Measurements from ENCODE around the gene GTSE1. TPM values are rescaled to one million over a fixed set of nuclear protein-coding genes. Genes with fewer than 3 reads are reported as not detected.

Gene GTSE1
- polyA plus RNA-seq, 1 donor (not counting 4 experiments of a cell fraction or from before 2014, with no cell fraction given): 4.7 TPM

GRCh38 chr22:46368422-46368821 lies 71.8 kb downstream of the GTSE1 start:
- H3K9me1 ChIP-seq (ENCODE audit: control insufficient read depth, extremely low read depth, insufficient read depth, low read length): no peaks in the 10 kb centered on the region
- no peaks in the 10 kb centered on the region for H3K27me3 ChIP-seq (ENCODE audit: control insufficient read depth, extremely low read depth, insufficient read depth, low read length)
- peaks cover 7% of the 10 kb centered on the region for H4K20me1 ChIP-seq (ENCODE audit: control insufficient read depth, extremely low read depth, insufficient read depth, low read length)
- peaks cover 3% of the 10 kb centered on the region for H3K4me1 ChIP-seq (ENCODE audit: control insufficient read depth, extremely low read depth, insufficient read depth, low read length)
- no peak for FAIRE-seq
- no peak overlapping the region for H3K4me2 ChIP-seq (ENCODE audit: control insufficient read depth, extremely low read depth, insufficient read depth, low read depth, low read length)
- no peaks in the 10 kb centered on the region for H3K9me3 ChIP-seq (ENCODE audit: control insufficient read depth, low read depth, low read length)
- no peak for DNase-seq (ENCODE audit: low read depth, low spot score)
- no peak overlapping the region for H3K4me3 ChIP-seq (ENCODE audit: control insufficient read depth in 2 of 3, extremely low read depth in 1 of 3, insufficient read depth in 2 of 3, low read depth in 1 of 3, low read length in 3 of 3)
- peaks cover 13 to 25% of the 10 kb centered on the region in 2 experiments for H3K36me3 ChIP-seq (ENCODE audit: control insufficient read depth in 2 of 2, extremely low read depth in 1 of 2, insufficient read depth in 2 of 2, low read length in 2 of 2)
- no peak overlapping the region for H3K27ac ChIP-seq (ENCODE audit: control insufficient read depth, insufficient read depth, low read length)
- no peak overlapping the region for H3K9ac ChIP-seq (ENCODE audit: control insufficient read depth, extremely low read depth, insufficient read depth, low read length)
- no peak for TF ChIP-seq CTCF (optimal IDR thresholded peaks at IDR 0.05 in 1 of 3, IDR thresholded peaks at IDR 0.05 in 1 of 3, conservative IDR thresholded peaks at IDR 0.05 in 1 of 3; ENCODE audit: extremely low read depth in 1 of 3, insufficient read depth in 2 of 3, low read length in 3 of 3)
- TF ChIP-seq EZH2 (IDR thresholded peaks at IDR 0.05; ENCODE audit: low read length): no peak
- dilution Hi-C loops (cut with MboI; ENCODE audit: extremely low pct_ligation_motif_present, low sequenced_read_pairs): no loop called here
- H3K79me2 ChIP-seq (ENCODE audit: control insufficient read depth, insufficient read depth, low read length): no peaks in the 10 kb centered on the region
- H2AFZ ChIP-seq (ENCODE audit: control insufficient read depth, low read length): no peak overlapping the region

- H4K20me1 ChIP-seq (ENCODE audit: control insufficient read depth, extremely low read depth, insufficient read depth, low read length): peaks cover 7% of the 10 kb centered on the region
- no peak overlapping the region for H2AFZ ChIP-seq (ENCODE audit: control insufficient read depth, low read length)
- TF ChIP-seq EZH2 (IDR thresholded peaks at IDR 0.05; ENCODE audit: low read length) (no peak), CTCF (optimal IDR thresholded peaks at IDR 0.05 in 1 of 3, IDR thresholded peaks at IDR 0.05 in 1 of 3, conservative IDR thresholded peaks at IDR 0.05 in 1 of 3; ENCODE audit: extremely low read depth in 1 of 3, insufficient read depth in 2 of 3, low read length in 3 of 3) (no peak)
- no peak overlapping the region for H3K4me2 ChIP-seq (ENCODE audit: control insufficient read depth, extremely low read depth, insufficient read depth, low read depth, low read length)
- no peaks in the 10 kb centered on the region for H3K27me3 ChIP-seq (ENCODE audit: control insufficient read depth, extremely low read depth, insufficient read depth, low read length)
- no peak overlapping the region for H3K9ac ChIP-seq (ENCODE audit: control insufficient read depth, extremely low read depth, insufficient read depth, low read length)
- no peak overlapping the region for H3K4me3 ChIP-seq (ENCODE audit: control insufficient read depth in 2 of 3, extremely low read depth in 1 of 3, insufficient read depth in 2 of 3, low read depth in 1 of 3, low read length in 3 of 3)
- H3K36me3 ChIP-seq (ENCODE audit: control insufficient read depth in 2 of 2, extremely low read depth in 1 of 2, insufficient read depth in 2 of 2, low read length in 2 of 2): peaks cover 13 to 26% of the 10 kb centered on the region in 2 experiments
- no peaks in the 10 kb centered on the region for H3K79me2 ChIP-seq (ENCODE audit: control insufficient read depth, insufficient read depth, low read length)
- H3K9me1 ChIP-seq (ENCODE audit: control insufficient read depth, extremely low read depth, insufficient read depth, low read length): no peaks in the 10 kb centered on the region
- dilution Hi-C loops (cut with MboI; ENCODE audit: extremely low pct_ligation_motif_present, low sequenced_read_pairs): no loop called here
- peaks cover 3% of the 10 kb centered on the region for H3K4me1 ChIP-seq (ENCODE audit: control insufficient read depth, extremely low read depth, insufficient read depth, low read length)
- FAIRE-seq: no peak
- no peak for DNase-seq (ENCODE audit: low read depth, low spot score)
- no peaks in the 10 kb centered on the region for H3K9me3 ChIP-seq (ENCODE audit: control insufficient read depth, low read depth, low read length)
- no peak overlapping the region for H3K27ac ChIP-seq (ENCODE audit: control insufficient read depth, insufficient read depth, low read length)
These were observed 72.4 kb downstream of the GTSE1 start for GRCh38 chr22:46368871-46369715.
